NB4 (cell line): ENCODE results near the gene REXO1.

Experiments
- POLR2A ChIP-seq: IDR thresholded peaks from 2 replicates; pipeline ENCODE4 v1.6.1; 2011; ENCODE audit warnings: mild to moderate bottlenecking; ENCODE audit not compliant: insufficient read length; ENCODE audit errors: extremely low read depth
- TF ChIP-seq, protein P1 (sequence below): IDR thresholded peaks from one replicate; pipeline ENCODE4 v1.5.1; 2012; ENCODE audit warnings: low read depth, low read length

DNA sequence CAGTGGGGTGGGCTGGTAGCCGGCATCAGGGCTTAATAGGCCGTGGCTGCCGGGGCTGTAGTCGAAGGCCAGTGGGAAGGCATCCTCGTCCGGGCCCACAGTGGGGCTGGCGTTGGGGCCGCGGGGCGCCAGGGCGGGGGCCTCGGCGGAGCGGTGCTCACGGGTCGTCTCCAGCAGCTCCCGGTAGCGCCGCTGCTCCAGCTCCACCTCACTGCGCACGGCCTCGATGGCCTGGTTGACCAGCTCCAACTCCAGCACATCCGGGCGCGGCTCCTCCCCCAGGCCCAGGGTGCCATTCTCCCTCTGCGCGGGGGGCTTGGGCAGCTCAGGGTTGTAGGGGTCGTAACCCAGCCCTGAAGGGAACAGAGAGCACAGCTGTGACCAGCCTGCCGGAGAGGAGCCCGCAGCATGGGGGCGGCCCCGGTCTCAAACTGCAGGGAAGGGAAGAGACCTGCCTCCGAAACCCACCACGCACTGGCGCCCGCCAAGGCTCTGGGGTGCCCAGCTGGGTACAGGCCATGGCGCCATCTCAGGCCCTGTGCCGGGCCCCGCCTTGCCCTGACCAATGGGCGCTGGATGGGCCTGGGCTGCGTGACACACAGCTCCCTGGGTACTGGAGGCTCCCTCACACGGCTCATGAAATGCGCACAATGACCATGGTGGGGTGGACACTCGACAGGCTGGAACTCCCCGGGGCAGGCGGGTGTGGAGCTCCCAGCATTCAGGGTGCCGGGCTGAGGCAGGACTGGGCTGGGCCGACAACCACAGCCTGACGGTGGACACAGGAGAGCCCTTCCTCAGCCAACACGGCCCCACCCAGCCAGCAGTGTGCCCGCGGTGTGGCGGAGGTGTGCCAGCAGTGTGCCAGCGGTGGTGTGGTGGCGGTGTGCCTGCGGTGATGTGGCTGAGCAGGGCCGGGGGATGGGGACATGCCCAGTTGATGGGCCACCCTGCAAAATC lies 19.7 kb downstream of the REXO1 start:
- no peak for TF ChIP-seq POLR2A
- TF ChIP-seq, protein P1, sequence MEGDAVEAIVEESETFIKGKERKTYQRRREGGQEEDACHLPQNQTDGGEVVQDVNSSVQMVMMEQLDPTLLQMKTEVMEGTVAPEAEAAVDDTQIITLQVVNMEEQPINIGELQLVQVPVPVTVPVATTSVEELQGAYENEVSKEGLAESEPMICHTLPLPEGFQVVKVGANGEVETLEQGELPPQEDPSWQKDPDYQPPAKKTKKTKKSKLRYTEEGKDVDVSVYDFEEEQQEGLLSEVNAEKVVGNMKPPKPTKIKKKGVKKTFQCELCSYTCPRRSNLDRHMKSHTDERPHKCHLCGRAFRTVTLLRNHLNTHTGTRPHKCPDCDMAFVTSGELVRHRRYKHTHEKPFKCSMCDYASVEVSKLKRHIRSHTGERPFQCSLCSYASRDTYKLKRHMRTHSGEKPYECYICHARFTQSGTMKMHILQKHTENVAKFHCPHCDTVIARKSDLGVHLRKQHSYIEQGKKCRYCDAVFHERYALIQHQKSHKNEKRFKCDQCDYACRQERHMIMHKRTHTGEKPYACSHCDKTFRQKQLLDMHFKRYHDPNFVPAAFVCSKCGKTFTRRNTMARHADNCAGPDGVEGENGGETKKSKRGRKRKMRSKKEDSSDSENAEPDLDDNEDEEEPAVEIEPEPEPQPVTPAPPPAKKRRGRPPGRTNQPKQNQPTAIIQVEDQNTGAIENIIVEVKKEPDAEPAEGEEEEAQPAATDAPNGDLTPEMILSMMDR = no peak
